Measurements from ENCODE around the gene GALNT10.

The GALNT10 gene

GRCh38 chr5:154278908-154279307 lies 88.4 kb downstream of the GALNT10 start:
- H3K27ac ChIP-seq (ENCODE audit: low read depth, low read length): no peak overlapping the region
- H3K9ac ChIP-seq (ENCODE audit: low read length): no peak overlapping the region
- H3K9me3 ChIP-seq (ENCODE audit: control insufficient read depth, insufficient read depth, low read depth, low read length): no peaks in the 10 kb centered on the region
- H3K4me3 ChIP-seq (ENCODE audit: low read depth, low read length): no peak overlapping the region
- H3K36me3 ChIP-seq (ENCODE audit: control insufficient read depth, insufficient read depth, low read length): no peaks in the 10 kb centered on the region
- no peaks in the 10 kb centered on the region for H3K4me1 ChIP-seq (ENCODE audit: control insufficient read depth, insufficient read depth, low read length)
- no peaks in the 10 kb centered on the region for H3K27me3 ChIP-seq (ENCODE audit: control insufficient read depth, insufficient read depth, low read length)

GRCh38 chr5:154284433-154284832 lies 93.9 kb downstream of the GALNT10 start:
- H3K4me1 ChIP-seq (ENCODE audit: control insufficient read depth, insufficient read depth, low read length): peaks cover 33% of the 10 kb centered on the region
- no peaks in the 10 kb centered on the region for H3K9me3 ChIP-seq (ENCODE audit: control insufficient read depth, insufficient read depth, low read depth, low read length)
- H3K27me3 ChIP-seq (ENCODE audit: control insufficient read depth, insufficient read depth, low read length): no peaks in the 10 kb centered on the region
- H3K9ac ChIP-seq (ENCODE audit: low read length): no peak overlapping the region
- H3K27ac ChIP-seq (ENCODE audit: low read depth, low read length): no peak overlapping the region
- no peaks in the 10 kb centered on the region for H3K36me3 ChIP-seq (ENCODE audit: control insufficient read depth, insufficient read depth, low read length)
- H3K4me3 ChIP-seq (ENCODE audit: low read depth, low read length): no peak overlapping the region

- Histone ChIP-seq H3K9ac (ENCODE audit: low read length) (no peak overlapping the region), H3K4me1 (ENCODE audit: control insufficient read depth, insufficient read depth, low read length) (peaks cover 33% of the 10 kb centered on the region), H3K27ac (ENCODE audit: low read depth, low read length) (no peak overlapping the region), H3K9me3 (ENCODE audit: control insufficient read depth, insufficient read depth, low read depth, low read length) (no peaks in the 10 kb centered on the region), H3K36me3 (ENCODE audit: control insufficient read depth, insufficient read depth, low read length) (no peaks in the 10 kb centered on the region), H3K27me3 (ENCODE audit: control insufficient read depth, insufficient read depth, low read length) (no peaks in the 10 kb centered on the region), H3K4me3 (ENCODE audit: low read depth, low read length) (no peak overlapping the region)
Measured at GRCh38 chr5:154285661-154286408, 95.3 kb downstream of the GALNT10 start.

GRCh38 chr5:154286557-154286956 lies 96.0 kb downstream of the GALNT10 start:
- Histone ChIP-seq H3K4me1 (ENCODE audit: control insufficient read depth, insufficient read depth, low read length) (peaks cover 33% of the 10 kb centered on the region), H3K9ac (ENCODE audit: low read length) (peak overlapping the region; percentile 3), H3K27ac (ENCODE audit: low read depth, low read length) (0 out of 2 replicates have a peak overlapping the region, but pooled peaks have one; percentile 51), H3K27me3 (ENCODE audit: control insufficient read depth, insufficient read depth, low read length) (no peaks in the 10 kb centered on the region), H3K4me3 (ENCODE audit: low read depth, low read length) (no peak overlapping the region), H3K36me3 (ENCODE audit: control insufficient read depth, insufficient read depth, low read length) (no peaks in the 10 kb centered on the region), H3K9me3 (ENCODE audit: control insufficient read depth, insufficient read depth, low read depth, low read length) (no peaks in the 10 kb centered on the region)

- Histone ChIP-seq H3K27ac (ENCODE audit: low read depth, low read length) (0 out of 2 replicates have a peak overlapping the region, but pooled peaks have one; percentile 51), H3K9me3 (ENCODE audit: control insufficient read depth, insufficient read depth, low read depth, low read length) (no peaks in the 10 kb centered on the region), H3K27me3 (ENCODE audit: control insufficient read depth, insufficient read depth, low read length) (no peaks in the 10 kb centered on the region), H3K36me3 (ENCODE audit: control insufficient read depth, insufficient read depth, low read length) (no peaks in the 10 kb centered on the region), H3K4me1 (ENCODE audit: control insufficient read depth, insufficient read depth, low read length) (peaks cover 33% of the 10 kb centered on the region), H3K4me3 (ENCODE audit: low read depth, low read length) (no peak overlapping the region), H3K9ac (ENCODE audit: low read length) (no peak overlapping the region)
Measured at GRCh38 chr5:154287136-154287535, 96.6 kb downstream of the GALNT10 start.

- H3K27ac ChIP-seq (ENCODE audit: low read depth, low read length): no peak overlapping the region
- H3K4me3 ChIP-seq (ENCODE audit: low read depth, low read length): no peak overlapping the region
- H3K4me1 ChIP-seq (ENCODE audit: control insufficient read depth, insufficient read depth, low read length): peaks cover 33% of the 10 kb centered on the region
- H3K9ac ChIP-seq (ENCODE audit: low read length): no peak overlapping the region
- H3K9me3 ChIP-seq (ENCODE audit: control insufficient read depth, insufficient read depth, low read depth, low read length): no peaks in the 10 kb centered on the region
- H3K36me3 ChIP-seq (ENCODE audit: control insufficient read depth, insufficient read depth, low read length): no peaks in the 10 kb centered on the region
- no peaks in the 10 kb centered on the region for H3K27me3 ChIP-seq (ENCODE audit: control insufficient read depth, insufficient read depth, low read length)
Measured at GRCh38 chr5:154288145-154288544, 97.6 kb downstream of the GALNT10 start.

- Histone ChIP-seq H3K4me1 (ENCODE audit: control insufficient read depth, insufficient read depth, low read length) (peaks cover 19% of the 10 kb centered on the region), H3K9me3 (ENCODE audit: control insufficient read depth, insufficient read depth, low read depth, low read length) (no peaks in the 10 kb centered on the region), H3K27me3 (ENCODE audit: control insufficient read depth, insufficient read depth, low read length) (no peaks in the 10 kb centered on the region), H3K9ac (ENCODE audit: low read length) (no peak overlapping the region), H3K36me3 (ENCODE audit: control insufficient read depth, insufficient read depth, low read length) (no peaks in the 10 kb centered on the region), H3K4me3 (ENCODE audit: low read depth, low read length) (no peak overlapping the region), H3K27ac (ENCODE audit: low read depth, low read length) (no peak overlapping the region)
Measured at GRCh38 chr5:154291917-154292316, 101.4 kb downstream of the GALNT10 start.

- Histone ChIP-seq H3K27ac (ENCODE audit: low read depth, low read length) (no peak overlapping the region), H3K36me3 (ENCODE audit: control insufficient read depth, insufficient read depth, low read length) (no peaks in the 10 kb centered on the region)
Measured at GRCh38 chr5:154293219-154293618, 102.7 kb downstream of the GALNT10 start.

GRCh38 chr5:154295551-154295950 lies 105.0 kb downstream of the GALNT10 start:
- H3K27ac ChIP-seq (ENCODE audit: low read depth, low read length): no peak overlapping the region
- no peaks in the 10 kb centered on the region for H3K36me3 ChIP-seq (ENCODE audit: control insufficient read depth, insufficient read depth, low read length)
- no peaks in the 10 kb centered on the region for H3K9me3 ChIP-seq (ENCODE audit: control insufficient read depth, insufficient read depth, low read depth, low read length)
- no peaks in the 10 kb centered on the region for H3K4me1 ChIP-seq (ENCODE audit: control insufficient read depth, insufficient read depth, low read length)
- H3K4me3 ChIP-seq (ENCODE audit: low read depth, low read length): no peak overlapping the region
- no peaks in the 10 kb centered on the region for H3K27me3 ChIP-seq (ENCODE audit: control insufficient read depth, insufficient read depth, low read length)
- no peak overlapping the region for H3K9ac ChIP-seq (ENCODE audit: low read length)

More at GRCh38 chr5:154293219-154293618, 102.7 kb downstream of the GALNT10 start:
- no peak overlapping the region for H3K9ac ChIP-seq (ENCODE audit: low read length)
- H3K27me3 ChIP-seq (ENCODE audit: control insufficient read depth, insufficient read depth, low read length): no peaks in the 10 kb centered on the region
- peaks cover 6% of the 10 kb centered on the region for H3K4me1 ChIP-seq (ENCODE audit: control insufficient read depth, insufficient read depth, low read length)
- no peaks in the 10 kb centered on the region for H3K9me3 ChIP-seq (ENCODE audit: control insufficient read depth, insufficient read depth, low read depth, low read length)
- H3K4me3 ChIP-seq (ENCODE audit: low read depth, low read length): no peak overlapping the region

- Histone ChIP-seq H3K4me3 (ENCODE audit: low read depth, low read length) (no peak overlapping the region), H3K36me3 (ENCODE audit: control insufficient read depth, insufficient read depth, low read length) (no peaks in the 10 kb centered on the region), H3K27ac (ENCODE audit: low read depth, low read length) (no peak overlapping the region), H3K9ac (ENCODE audit: low read length) (no peak overlapping the region), H3K27me3 (ENCODE audit: control insufficient read depth, insufficient read depth, low read length) (no peaks in the 10 kb centered on the region), H3K9me3 (ENCODE audit: control insufficient read depth, insufficient read depth, low read depth, low read length) (no peaks in the 10 kb centered on the region), H3K4me1 (ENCODE audit: control insufficient read depth, insufficient read depth, low read length) (no peaks in the 10 kb centered on the region)
Measured at GRCh38 chr5:154296525-154297159, 106.1 kb downstream of the GALNT10 start.

- Histone ChIP-seq H3K9me3 (ENCODE audit: control insufficient read depth, insufficient read depth, low read depth, low read length) (no peaks in the 10 kb centered on the region), H3K27ac (ENCODE audit: low read depth, low read length) (no peak overlapping the region), H3K4me3 (ENCODE audit: low read depth, low read length) (no peak overlapping the region), H3K4me1 (ENCODE audit: control insufficient read depth, insufficient read depth, low read length) (no peaks in the 10 kb centered on the region), H3K36me3 (ENCODE audit: control insufficient read depth, insufficient read depth, low read length) (no peaks in the 10 kb centered on the region), H3K27me3 (ENCODE audit: control insufficient read depth, insufficient read depth, low read length) (no peaks in the 10 kb centered on the region), H3K9ac (ENCODE audit: low read length) (no peak overlapping the region)
Measured at GRCh38 chr5:154298065-154298464, 107.5 kb downstream of the GALNT10 start.
